Smooth muscle cell (in vitro differentiated cells): Measurements from ENCODE around the gene PLPP3. TPM values are rescaled to one million over a fixed set of nuclear protein-coding genes. Genes with fewer than 3 reads are reported as not detected.
"Not testable (repeated sequence)": the region's sequence is repeated elsewhere in the genome, so short reads cannot be mapped to it uniquely, and the experiment has no call there.

Experiments
- DNase-seq: peaks from one replicate; lab custom pipeline; 2025; ENCODE audit not compliant: unreplicated experiment; lab: John Stamatoyannopoulos, UW
- H2AFZ ChIP-seq: fragments of 200-600 bp; sonication (generic); 2 replicates; pipeline ENCODE4 v1.6.0; 2016; ENCODE audit warnings: antibody characterized with exemption, low read depth, mild to moderate bottlenecking
- H3F3A ChIP-seq: fragments of 200-600 bp; sonication (generic); 2 replicates; pipeline ENCODE4 v1.6.0; 2017; ENCODE audit warnings: antibody characterized with exemption, low read depth
- H3K27ac ChIP-seq: fragments of 200-600 bp; sonication (generic); 2 replicates; pipeline ENCODE4 v1.5.1; 2016; ENCODE audit warnings: low read depth, mild to moderate bottlenecking
- H3K27me3 ChIP-seq: fragments of 200-600 bp; sonication (generic); 2 replicates; pipeline ENCODE4 v1.6.1; 2016; ENCODE audit warnings: low read depth, mild to moderate bottlenecking
- H3K36me3 ChIP-seq: fragments of 200-600 bp; sonication (generic); 2 replicates; pipeline ENCODE4 v1.5.1; 2016; ENCODE audit warnings: low read depth
- H3K4me1 ChIP-seq: fragments of 200-600 bp; sonication (generic); 2 replicates; pipeline ENCODE4 v1.5.1; 2016; ENCODE audit warnings: low read depth
- H3K4me2 ChIP-seq: fragments of 200-600 bp; sonication (generic); 2 replicates; pipeline ENCODE4 v1.6.0; 2016; ENCODE audit warnings: mild to moderate bottlenecking
- H3K4me3 ChIP-seq: fragments of 200-600 bp; sonication (generic); 2 replicates; pipeline ENCODE4 v1.5.1; 2016; ENCODE audit warnings: mild to moderate bottlenecking
- H3K79me2 ChIP-seq: fragments of 200-600 bp; sonication (generic); 2 replicates; pipeline ENCODE4 v1.6.0; 2016; ENCODE audit warnings: low read depth, mild to moderate bottlenecking
- H3K9ac ChIP-seq: fragments of 200-600 bp; sonication (generic); 2 replicates; pipeline ENCODE4 v1.6.0; 2016; ENCODE audit warnings: low read depth
- H3K9me3 ChIP-seq: fragments of 200-600 bp; sonication (generic); replicated peaks from 2 replicates; pipeline ENCODE4 v1.5.1; 2016; ENCODE audit warnings: low read depth
- H4K20me1 ChIP-seq: fragments of 200-600 bp; sonication (generic); 2 replicates; pipeline ENCODE4 v1.6.0; 2016; ENCODE audit warnings: low read depth
- WGBS: methylation state at CpG from one replicate; pipeline ENCODE4 v1.1.7; 2016; ENCODE audit warnings: low lambda C conversion rate; 5-methylcytosine and 5-hydroxymethylcytosine counted together
- polyA plus RNA-seq: library from polyadenylated mRNA; unstranded; fragments of >200 nt; fragmentation: Nextera tagmentation; extraction: Ambion mirVana; gene quantifications from 2 replicates; pipeline ENCODE4 v1.2.1, GENCODE V29; 2016
- total RNA-seq: library from RNA; depleted of rRNA; stranded (reverse); fragments of >200 nt; gene quantifications from 2 replicates; pipeline ENCODE4 v1.2.3, GENCODE V29; 2014
- TF ChIP-seq, protein P1 (sequence below): fragments of 200-600 bp; sonication (generic); IDR thresholded peaks from 2 replicates; pipeline ENCODE4 v1.5.1; 2017; ENCODE audit warnings: borderline replicate concordance, mild to moderate bottlenecking, antibody characterized with exemption; ENCODE audit not compliant: insufficient read depth, poor library complexity, severe bottlenecking

PLPP3 gene
- total and polyA plus RNA-seq, 2 experiments from 2014 or later: 56.9 to 81.5 TPM

DNA sequence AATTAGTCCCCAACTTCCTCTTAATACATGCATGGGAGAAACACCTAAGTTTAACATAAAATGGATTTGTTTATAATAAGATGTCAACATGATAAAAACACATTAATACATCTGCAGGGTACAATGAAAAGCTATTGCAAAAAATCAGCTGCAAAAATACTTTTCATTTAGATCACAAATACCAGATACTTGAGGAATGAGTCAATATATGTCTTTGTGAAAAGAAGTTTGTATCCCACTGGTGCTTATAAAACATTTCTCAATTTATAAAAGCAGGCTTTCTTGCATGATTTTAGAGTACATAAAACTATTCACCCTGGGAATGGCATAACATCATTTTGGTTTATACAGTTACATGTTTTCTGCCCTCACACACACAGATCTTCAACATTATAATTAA, 47.2 kb upstream of the PLPP3 start:
- TF ChIP-seq, protein P1, sequence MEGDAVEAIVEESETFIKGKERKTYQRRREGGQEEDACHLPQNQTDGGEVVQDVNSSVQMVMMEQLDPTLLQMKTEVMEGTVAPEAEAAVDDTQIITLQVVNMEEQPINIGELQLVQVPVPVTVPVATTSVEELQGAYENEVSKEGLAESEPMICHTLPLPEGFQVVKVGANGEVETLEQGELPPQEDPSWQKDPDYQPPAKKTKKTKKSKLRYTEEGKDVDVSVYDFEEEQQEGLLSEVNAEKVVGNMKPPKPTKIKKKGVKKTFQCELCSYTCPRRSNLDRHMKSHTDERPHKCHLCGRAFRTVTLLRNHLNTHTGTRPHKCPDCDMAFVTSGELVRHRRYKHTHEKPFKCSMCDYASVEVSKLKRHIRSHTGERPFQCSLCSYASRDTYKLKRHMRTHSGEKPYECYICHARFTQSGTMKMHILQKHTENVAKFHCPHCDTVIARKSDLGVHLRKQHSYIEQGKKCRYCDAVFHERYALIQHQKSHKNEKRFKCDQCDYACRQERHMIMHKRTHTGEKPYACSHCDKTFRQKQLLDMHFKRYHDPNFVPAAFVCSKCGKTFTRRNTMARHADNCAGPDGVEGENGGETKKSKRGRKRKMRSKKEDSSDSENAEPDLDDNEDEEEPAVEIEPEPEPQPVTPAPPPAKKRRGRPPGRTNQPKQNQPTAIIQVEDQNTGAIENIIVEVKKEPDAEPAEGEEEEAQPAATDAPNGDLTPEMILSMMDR: no peak
- no peak for DNase-seq
- H3F3A ChIP-seq: no peaks in the 10 kb centered on the region
- no peak overlapping the region for H3K27ac ChIP-seq
- H2AFZ ChIP-seq: no peak overlapping the region
- H3K79me2 ChIP-seq: no peaks in the 10 kb centered on the region
- H3K4me2 ChIP-seq: no peak overlapping the region
- no peaks in the 10 kb centered on the region for H3K9me3 ChIP-seq
- H3K4me1 ChIP-seq: no peaks in the 10 kb centered on the region
- no peak overlapping the region for H3K9ac ChIP-seq
- no peak overlapping the region for H3K4me3 ChIP-seq
- H4K20me1 ChIP-seq: no peaks in the 10 kb centered on the region
- H3K27me3 ChIP-seq: peaks cover 8% of the 10 kb centered on the region
- no peaks in the 10 kb centered on the region for H3K36me3 ChIP-seq

DNA sequence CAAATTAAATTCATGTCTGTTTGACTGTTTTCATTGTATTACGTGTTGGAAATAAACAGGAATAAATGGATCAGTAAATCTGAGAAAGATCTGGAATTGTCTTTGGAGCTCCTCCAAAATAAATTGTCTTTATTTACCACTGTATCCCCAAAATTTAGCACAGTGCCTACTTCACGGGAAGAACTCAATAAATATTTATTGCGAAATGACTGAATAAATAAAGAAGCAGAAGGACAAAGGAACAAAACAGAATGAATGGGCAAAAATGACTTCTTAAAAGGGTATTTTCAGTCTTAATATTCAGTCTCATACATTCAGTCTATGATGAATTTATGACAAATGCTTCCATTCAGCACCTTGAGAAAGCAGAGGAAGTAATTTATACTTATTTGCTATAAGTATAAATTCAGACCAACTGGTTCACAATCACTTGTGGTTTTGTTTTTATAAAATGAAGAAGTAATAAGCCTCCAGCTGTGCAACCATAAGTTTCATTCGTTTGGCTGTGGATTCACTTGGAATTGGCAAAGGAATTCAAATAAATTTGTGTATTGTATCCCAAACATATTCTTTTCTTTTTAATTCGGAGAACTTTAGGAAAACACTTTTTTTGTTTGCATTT, 46.6 kb upstream of the PLPP3 start:
- H3K9ac ChIP-seq: no peak overlapping the region
- no peaks in the 10 kb centered on the region for H3K9me3 ChIP-seq
- no peaks in the 10 kb centered on the region for H3K79me2 ChIP-seq
- TF ChIP-seq, protein P1: no peak
- no peak overlapping the region for H3K4me2 ChIP-seq
- H3K27me3 ChIP-seq: peaks cover 8% of the 10 kb centered on the region
- no peaks in the 10 kb centered on the region for H4K20me1 ChIP-seq
- H3K4me1 ChIP-seq: no peaks in the 10 kb centered on the region
- 83% methylated on average over 5 of the region's 5 CpGs for WGBS
- no peaks in the 10 kb centered on the region for H3K36me3 ChIP-seq
- no peaks in the 10 kb centered on the region for H3F3A ChIP-seq
- DNase-seq: no peak
- no peak overlapping the region for H3K4me3 ChIP-seq
- no peak overlapping the region for H3K27ac ChIP-seq
- H2AFZ ChIP-seq: no peak overlapping the region

DNA sequence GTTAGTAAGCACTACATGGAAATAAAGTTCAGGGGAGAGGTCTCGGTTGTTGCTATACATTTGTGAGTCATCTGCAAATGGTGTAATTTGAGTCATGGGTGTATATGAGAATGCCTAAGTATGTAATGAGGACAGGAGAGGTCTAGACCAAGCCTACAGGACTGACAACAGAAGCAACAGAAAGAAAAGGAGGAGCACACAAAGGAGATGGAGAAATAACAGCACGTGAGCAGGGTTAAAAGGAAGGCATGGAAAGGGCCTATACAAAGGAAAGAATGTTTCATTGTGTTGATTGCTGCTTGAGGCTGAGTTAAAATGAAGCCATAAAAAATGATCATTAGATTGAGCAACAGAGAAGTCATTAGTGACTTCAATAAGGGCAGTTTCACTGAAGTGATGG, 37.8 kb upstream of the PLPP3 start:
- H4K20me1 ChIP-seq: no peaks in the 10 kb centered on the region
- no peaks in the 10 kb centered on the region for H3K27me3 ChIP-seq
- H3F3A ChIP-seq: no peaks in the 10 kb centered on the region
- H3K4me3 ChIP-seq: no peak overlapping the region
- H3K79me2 ChIP-seq: no peaks in the 10 kb centered on the region
- no peak overlapping the region for H3K27ac ChIP-seq
- no peak overlapping the region for H2AFZ ChIP-seq
- no peak overlapping the region for H3K4me2 ChIP-seq
- no peak for DNase-seq
- H3K9me3 ChIP-seq: no peaks in the 10 kb centered on the region
- WGBS: 53% methylated on average over 2 of the region's 2 CpGs
- no peaks in the 10 kb centered on the region for H3K4me1 ChIP-seq
- TF ChIP-seq, protein P1: no peak
- no peaks in the 10 kb centered on the region for H3K36me3 ChIP-seq
- no peak overlapping the region for H3K9ac ChIP-seq

DNA sequence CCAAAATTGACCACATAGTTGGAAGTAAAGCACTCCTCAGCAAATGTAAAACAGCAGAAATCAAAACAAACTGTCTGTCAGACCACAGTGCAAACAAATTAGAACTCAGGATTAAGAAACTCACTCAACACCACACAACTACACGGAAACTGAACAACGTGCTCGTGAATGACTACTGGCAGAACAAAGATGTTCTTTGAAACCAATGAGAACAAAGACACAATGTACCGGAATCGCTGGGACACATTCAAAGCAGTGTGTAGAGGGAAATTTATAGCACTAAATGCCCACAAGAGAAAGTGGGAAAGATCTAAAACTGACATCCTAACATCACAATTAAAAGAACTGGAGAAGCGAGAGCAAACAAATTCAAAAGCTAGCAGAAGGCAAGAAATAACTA, 31.4 kb upstream of the PLPP3 start:
- H3K27me3 ChIP-seq, H3K9me3 ChIP-seq, DNase-seq, H3K9ac ChIP-seq, H3F3A ChIP-seq, H2AFZ ChIP-seq, H4K20me1 ChIP-seq, H3K36me3 ChIP-seq, H3K4me2 ChIP-seq, H3K79me2 ChIP-seq, H3K4me1 ChIP-seq, H3K27ac ChIP-seq, H3K4me3 ChIP-seq: not testable (repeated sequence)
- WGBS: 91% methylated on average over 6 of the region's 6 CpGs

DNA sequence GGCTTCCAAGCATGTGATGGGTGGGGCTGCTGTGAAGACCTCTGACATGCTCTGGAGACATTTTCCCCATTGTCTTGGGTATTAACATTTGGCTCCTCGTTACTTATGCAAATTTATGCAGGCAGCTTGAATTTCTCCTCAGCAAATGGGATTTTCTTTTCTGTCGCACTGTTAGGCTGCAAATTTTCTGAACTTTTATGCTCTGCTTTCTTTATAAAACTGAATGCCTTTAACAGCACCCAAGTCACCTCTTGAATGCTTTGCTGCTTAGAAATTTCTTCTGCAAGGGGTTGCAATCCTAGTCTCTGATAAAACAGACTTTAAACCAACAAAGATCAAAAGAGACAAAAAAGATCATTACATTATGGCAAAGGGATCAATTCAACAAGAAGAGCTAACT, 30.7 kb upstream of the PLPP3 start:
- H3K36me3 ChIP-seq, H3K4me1 ChIP-seq, H3K9me3 ChIP-seq, DNase-seq, H4K20me1 ChIP-seq, H3K4me3 ChIP-seq, H3K27me3 ChIP-seq, H3K9ac ChIP-seq, H2AFZ ChIP-seq, H3K79me2 ChIP-seq, H3F3A ChIP-seq, H3K4me2 ChIP-seq, H3K27ac ChIP-seq: not testable (repeated sequence)
- WGBS: 73% methylated on average over 2 of the region's 2 CpGs

DNA sequence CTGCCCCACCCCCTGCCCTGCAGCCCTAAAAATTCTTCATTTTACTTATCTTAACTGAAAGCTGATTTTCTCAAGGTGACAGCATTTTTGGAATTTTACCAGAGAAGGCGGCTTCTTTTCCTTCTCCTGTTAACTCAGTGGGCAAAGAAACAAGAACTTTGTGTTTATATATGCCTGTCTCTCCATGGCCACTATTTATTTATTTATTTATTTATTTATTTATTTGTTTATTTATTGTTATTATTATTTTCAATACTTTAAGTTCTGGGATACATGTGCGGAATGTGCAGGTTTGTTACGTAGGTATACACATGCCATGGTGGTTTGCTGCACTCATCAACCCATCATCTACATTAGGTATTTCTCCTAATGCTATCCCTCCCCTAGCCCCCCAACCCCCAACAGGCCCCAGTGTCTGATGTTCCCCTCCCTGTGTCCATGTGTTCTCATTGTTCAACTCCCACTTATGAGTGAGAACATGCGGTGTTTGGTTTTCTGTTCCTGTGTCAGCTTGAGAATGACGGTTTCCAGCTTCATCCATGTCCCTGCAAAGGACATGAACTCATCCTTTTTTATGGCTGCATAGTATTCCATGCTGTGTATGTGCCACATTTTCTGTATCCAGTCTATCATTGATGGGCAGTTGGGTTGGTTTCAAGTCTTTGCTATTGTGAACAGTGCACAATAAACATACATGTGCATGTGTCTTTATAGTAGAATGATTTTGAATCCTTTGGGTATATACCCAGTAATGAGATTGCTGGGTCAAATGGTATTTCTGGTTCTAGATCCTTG, 16.2 kb upstream of the PLPP3 start:
- not testable (repeated sequence) for H2AFZ ChIP-seq, H3K27ac ChIP-seq, H4K20me1 ChIP-seq, H3F3A ChIP-seq, H3K79me2 ChIP-seq, H3K27me3 ChIP-seq, H3K4me3 ChIP-seq, H3K4me2 ChIP-seq, H3K9me3 ChIP-seq, DNase-seq, H3K9ac ChIP-seq, H3K36me3 ChIP-seq, H3K4me1 ChIP-seq
- 98% methylated on average over 5 of the region's 5 CpGs for WGBS
